Epithelial cell of umbilical artery (primary cell): ENCODE data around the gene OR51Q1. TPM values are rescaled to one million over a fixed set of nuclear protein-coding genes. Genes with fewer than 3 reads are reported as not detected.

Source experiments
- total RNA-seq: library from RNA; depleted of rRNA; stranded (reverse); fragments of >200 nt; gene quantifications from 2 replicates; pipeline ENCODE4 v1.2.3, GENCODE V29; 2014

The OR51Q1 gene
- total RNA-seq: not detected in 2 replicates

GRCh38 chr11:5421811-5422210 is at the start of gene OR51Q1:
TSS of gene OR51Q1 (plus strand) at chr11:5422111. CDS start at chr11:5422201, 90 bp downstream.

GRCh38 chr11:5383576-5383975 is 38.3 kb upstream of the OR51Q1 start, which contains the start of gene OR51M1:
TSS of gene OR51M1 (plus strand) at chr11:5383812. CDS start at chr11:5389399, 5,587 bp downstream.

GRCh38 chr11:5441414-5441813 is 19.5 kb downstream of the OR51Q1 start, which contains the start of gene OR51I1:
TSS of gene OR51I1 (minus strand) at chr11:5441514. CDS start at chr11:5441514, 0 bp downstream.

GRCh38 chr11:5449023-5449422 is 27.1 kb downstream of the OR51Q1 start, which contains the start of gene OR51I2:
TSS of gene OR51I2 (plus strand) at chr11:5449323. CDS start at chr11:5453489, 4,166 bp downstream.

Other genes starting within 250 kb of the OR51Q1 start
- gene OR51V1, start 221.4 kb upstream of the OR51Q1 start, total RNA-seq: not detected in 2 replicates
- gene HBB, start 195.0 kb upstream of the OR51Q1 start, total RNA-seq: not detected in 2 replicates
- gene HBD, start 187.6 kb upstream of the OR51Q1 start, total RNA-seq: not detected in 2 replicates
- not detected in 2 replicates for gene HBG1, start 172.3 kb upstream of the OR51Q1 start, total RNA-seq
- not detected in 2 replicates for gene HBG2, start 167.3 kb upstream of the OR51Q1 start, total RNA-seq
- not detected in 2 replicates for gene HBE1, start 152.2 kb upstream of the OR51Q1 start, total RNA-seq
- gene OR51B4, start 120.2 kb upstream of the OR51Q1 start, total RNA-seq: not detected in 2 replicates
- not detected in 2 replicates for gene OR51B2, start 97.8 kb upstream of the OR51Q1 start, total RNA-seq
- not detected in 2 replicates for gene OR51B5, start 78.6 kb upstream of the OR51Q1 start, total RNA-seq
- gene OR51B6, start 70.6 kb upstream of the OR51Q1 start, total RNA-seq: not detected in 2 replicates
- gene OR51M1, start 38.3 kb upstream of the OR51Q1 start, total RNA-seq: not detected in 2 replicates
- not detected in 2 replicates for gene OR51I1, start 19.4 kb downstream of the OR51Q1 start, total RNA-seq
- not detected in 2 replicates for gene OR51I2, start 27.2 kb downstream of the OR51Q1 start, total RNA-seq
- not detected in 2 replicates for gene OR52D1, start 66.6 kb downstream of the OR51Q1 start, total RNA-seq
- not detected in 2 replicates for gene UBQLN3, start 87.8 kb downstream of the OR51Q1 start, total RNA-seq
- not detected in 2 replicates for gene UBQLNL, start 94.6 kb downstream of the OR51Q1 start, total RNA-seq
- not detected in 2 replicates for gene OR52H1, start 126.4 kb downstream of the OR51Q1 start, total RNA-seq
- gene OR52B6, start 158.8 kb downstream of the OR51Q1 start, total RNA-seq: not detected in 2 replicates
- gene TRIM6, start 174.5 kb downstream of the OR51Q1 start, total RNA-seq: 0.97 and 2.4 TPM in 2 replicates
- gene TRIM34, start 202.9 kb downstream of the OR51Q1 start, total RNA-seq: 5.8 and 26.4 TPM in 2 replicates